Esophagus squamous epithelium (tissue), 5 donors: ENCODE results near the gene CCDC7. TPM values are rescaled to one million over a fixed set of nuclear protein-coding genes. Genes with fewer than 3 reads are reported as not detected.
"Not testable (repeated sequence)": the region's sequence is repeated elsewhere in the genome, so short reads cannot be mapped to it uniquely, and the experiment has no call there.

Experiments used
- DNase-seq: peaks from one replicate; lab custom pipeline; 2025; lab: John Stamatoyannopoulos, UW
- H3K27ac ChIP-seq, 4 donors: fragments of 200-600 bp; sonication (generic); one replicate each; pipeline ENCODE4 v1.5.1; 2016 to 2019; ENCODE audit warnings: mild to moderate bottlenecking in 1 of 4
- H3K27me3 ChIP-seq, 4 donors: fragments of 200-600 bp; sonication (generic); 1 replicate in 3 of 4; 2 replicates in 1 of 4; pipeline versions ENCODE4 v1.5.1 to v1.6.0; 2017 to 2021; ENCODE audit warnings: antibody characterized with exemption in 1 of 4
- H3K36me3 ChIP-seq, 3 donors: fragments of 200-600 bp; sonication (generic); one replicate each; pipeline ENCODE4 v1.5.1; 2016 to 2019
- H3K4me1 ChIP-seq, 3 donors: fragments of 200-600 bp; sonication (generic); one replicate each; pipeline ENCODE4 v1.5.1; 2017 to 2019
- H3K4me3 ChIP-seq, 4 donors: fragments of 200-600 bp; sonication (generic); 1 replicate in 3 of 4; 2 replicates in 1 of 4; pipeline ENCODE4 v1.5.1; 2016 to 2019; ENCODE audit warnings: mild to moderate bottlenecking in 2 of 4, moderate library complexity in 1 of 4
- H3K9me3 ChIP-seq, 3 donors: fragments of 200-600 bp; sonication (generic); one replicate each; pipeline ENCODE4 v1.5.1; 2016 to 2019
- POLR2A ChIP-seq, 4 donors: fragments of 450-650 bp; IDR thresholded peaks; one replicate each; pipeline ENCODE4 v1.6.1; 2017; ENCODE audit warnings: antibody characterized with exemption in 4 of 4, mild to moderate bottlenecking in 4 of 4, moderate library complexity in 3 of 4
- WGBS, 2 donors: methylation state at CpG; one replicate each; pipeline ENCODE4 v1.1.5; 2018; 5-methylcytosine and 5-hydroxymethylcytosine counted together
- intact Hi-C: fragments of 100-400 bp; cut with DNase I; formaldehyde crosslinking; loops from one replicate; pipeline ENCODE4 v1.15.0; 2022
- total RNA-seq, 4 donors: library from RNA; depleted of rRNA; stranded (reverse); fragments of >200 nt; gene quantifications; one replicate each; pipeline ENCODE4 v1.1.0, GENCODE V29; 2016
- TF ChIP-seq, protein P1 (sequence below), 6 experiments: fragments of 450-650 bp in 4 of 6; fragments of 200-600 bp in 2 of 6; sonication (generic) in 2 of 6; IDR thresholded peaks; one replicate each; pipeline ENCODE4 v1.5.1; 2016 to 2019; ENCODE audit warnings: antibody characterized with exemption in 6 of 6, mild to moderate bottlenecking in 4 of 6, moderate library complexity in 4 of 6
- donor health status: DM: yes; HTN: yes; CAD: no.

Gene CCDC7
- total RNA-seq, 4 donors from 2014 or later: 1.9 to 31.3 (median 9.1) TPM

DNA sequence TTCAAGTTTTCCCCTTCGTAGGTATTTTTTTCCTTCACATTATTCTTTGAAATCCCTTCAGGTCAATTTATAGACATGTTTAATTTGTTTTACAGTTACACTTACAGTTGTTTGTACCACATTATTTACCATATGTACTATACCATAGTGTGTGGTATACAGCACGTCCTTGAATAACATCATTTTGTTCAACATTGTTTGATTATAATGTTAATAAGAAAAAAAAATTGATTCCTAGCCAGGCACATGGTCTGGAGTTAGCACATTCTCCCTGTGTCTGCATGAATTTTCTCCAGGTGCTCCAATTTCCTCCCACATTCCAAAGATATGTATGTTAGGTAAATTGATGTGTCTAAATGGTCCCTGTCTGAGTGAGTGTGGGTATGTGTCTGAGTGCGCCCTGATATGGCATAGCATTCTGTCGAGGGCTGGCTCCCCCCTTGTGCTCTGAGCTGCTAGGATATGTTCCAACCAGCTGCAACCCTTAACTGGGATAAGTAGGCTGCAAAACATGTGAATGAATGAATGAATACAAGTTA, 247.6 kb downstream of the CCDC7 start:
- DNase-seq: no peak
- TF ChIP-seq, protein P1, sequence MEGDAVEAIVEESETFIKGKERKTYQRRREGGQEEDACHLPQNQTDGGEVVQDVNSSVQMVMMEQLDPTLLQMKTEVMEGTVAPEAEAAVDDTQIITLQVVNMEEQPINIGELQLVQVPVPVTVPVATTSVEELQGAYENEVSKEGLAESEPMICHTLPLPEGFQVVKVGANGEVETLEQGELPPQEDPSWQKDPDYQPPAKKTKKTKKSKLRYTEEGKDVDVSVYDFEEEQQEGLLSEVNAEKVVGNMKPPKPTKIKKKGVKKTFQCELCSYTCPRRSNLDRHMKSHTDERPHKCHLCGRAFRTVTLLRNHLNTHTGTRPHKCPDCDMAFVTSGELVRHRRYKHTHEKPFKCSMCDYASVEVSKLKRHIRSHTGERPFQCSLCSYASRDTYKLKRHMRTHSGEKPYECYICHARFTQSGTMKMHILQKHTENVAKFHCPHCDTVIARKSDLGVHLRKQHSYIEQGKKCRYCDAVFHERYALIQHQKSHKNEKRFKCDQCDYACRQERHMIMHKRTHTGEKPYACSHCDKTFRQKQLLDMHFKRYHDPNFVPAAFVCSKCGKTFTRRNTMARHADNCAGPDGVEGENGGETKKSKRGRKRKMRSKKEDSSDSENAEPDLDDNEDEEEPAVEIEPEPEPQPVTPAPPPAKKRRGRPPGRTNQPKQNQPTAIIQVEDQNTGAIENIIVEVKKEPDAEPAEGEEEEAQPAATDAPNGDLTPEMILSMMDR (IDR thresholded peaks at IDR 0.05): no peak
- no peak for TF ChIP-seq POLR2A (IDR thresholded peaks at IDR 0.05)
- WGBS, 2 donors: 77 to 86% methylated on average over 4 of the region's 4 CpGs
- H3K9me3 ChIP-seq: peaks cover 0 to 12% (median 0%) of the 10 kb centered on the region in 3 donors
- peaks cover 0 to 8% (median 0%) of the 10 kb centered on the region in 3 donors for H3K36me3 ChIP-seq
- no peak overlapping the region for H3K4me3 ChIP-seq
- H3K4me1 ChIP-seq: no peaks in the 10 kb centered on the region
- no peaks in the 10 kb centered on the region for H3K27me3 ChIP-seq
- intact Hi-C loops: no loop called here
- H3K27ac ChIP-seq: no peak overlapping the region

DNA sequence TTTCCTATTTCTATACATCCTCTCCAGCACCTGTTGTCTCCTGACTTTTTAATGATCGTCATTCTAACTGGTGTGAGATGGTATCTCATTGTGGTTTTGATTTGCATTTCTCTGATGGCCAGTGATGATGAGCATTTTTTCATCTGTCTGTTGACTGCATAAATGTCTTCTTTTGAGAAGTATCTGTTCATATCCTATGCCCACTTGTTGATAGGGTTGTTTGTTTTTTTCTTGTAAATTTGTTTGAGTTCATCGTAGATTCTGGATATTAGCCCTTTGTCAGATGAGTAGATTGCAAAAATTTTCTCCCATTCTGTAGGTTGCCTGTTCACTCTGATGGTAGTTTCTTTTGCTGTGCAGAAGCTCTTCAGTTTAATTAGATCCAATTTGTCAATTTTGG, 253.7 kb downstream of the CCDC7 start:
- H3K27ac ChIP-seq, intact Hi-C loops, H3K36me3 ChIP-seq, H3K4me3 ChIP-seq, DNase-seq, H3K27me3 ChIP-seq, H3K4me1 ChIP-seq: not testable (repeated sequence)
- H3K9me3 ChIP-seq: peaks cover 0 to 19% (median 0%) of the 10 kb centered on the region in 3 donors
- WGBS, 2 donors: 90 to 93% methylated on average over 2 of the region's 2 CpGs

DNA sequence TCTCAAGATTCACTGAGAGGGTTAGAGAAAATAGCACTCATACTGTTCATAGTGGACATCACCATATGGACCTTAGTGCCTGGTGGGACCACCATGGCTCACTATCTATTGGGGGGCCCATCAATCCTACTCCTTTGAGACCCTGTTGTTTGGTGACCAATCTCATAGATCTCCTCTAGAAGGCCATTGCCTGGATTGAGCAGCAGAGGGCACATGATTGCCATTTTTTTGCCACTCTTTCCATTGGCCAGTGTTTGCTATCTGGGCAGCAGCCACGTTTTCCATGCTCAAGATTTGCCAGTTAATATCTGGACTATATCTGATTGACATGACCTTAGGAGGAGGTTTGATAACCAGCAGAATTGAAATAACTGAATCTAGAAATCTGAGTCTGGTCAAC, 267.6 kb downstream of the CCDC7 start:
- Histone ChIP-seq H3K27me3 (no peaks in the 10 kb centered on the region), H3K27ac (no peak overlapping the region), H3K36me3 (no peaks in the 10 kb centered on the region), H3K9me3 (peaks cover 0 to 40% (median 0%) of the 10 kb centered on the region in 3 donors), H3K4me1 (no peaks in the 10 kb centered on the region), H3K4me3 (no peak overlapping the region)
- 17 to 75% methylated on average over 1 of the region's 1 CpG for WGBS, 2 donors
- intact Hi-C loops: no loop called here
- DNase-seq: no peak
- TF ChIP-seq, protein P1 (IDR thresholded peaks at IDR 0.05): no peak
- no peak for TF ChIP-seq POLR2A (IDR thresholded peaks at IDR 0.05)

DNA sequence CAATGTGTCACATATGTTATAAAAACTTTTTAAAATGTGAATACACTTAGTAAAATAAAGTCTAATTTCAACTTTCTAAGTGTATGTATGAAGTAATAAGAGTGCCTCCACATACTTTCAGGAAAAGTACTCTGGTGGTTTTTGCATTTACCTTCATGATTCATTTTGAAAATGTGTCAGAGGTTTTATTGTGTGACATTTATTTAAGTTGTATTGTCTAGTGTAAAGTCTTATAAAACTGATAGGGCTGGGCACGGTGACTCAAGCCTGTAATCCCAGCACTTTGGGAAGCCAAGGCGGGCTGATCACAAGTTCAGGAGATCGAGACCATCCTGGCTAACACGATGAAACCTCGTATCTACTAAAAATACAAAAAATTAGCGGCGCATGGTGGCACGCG, 285.6 kb downstream of the CCDC7 start:
- Histone ChIP-seq H3K27ac (no peak overlapping the region), H3K27me3 (no peaks in the 10 kb centered on the region), H3K9me3 (no peaks in the 10 kb centered on the region), H3K4me1 (no peaks in the 10 kb centered on the region), H3K36me3 (no peaks in the 10 kb centered on the region), H3K4me3 (no peak overlapping the region)
- intact Hi-C loops: no loop called here
- no peak for DNase-seq
- no peak for TF ChIP-seq POLR2A (IDR thresholded peaks at IDR 0.05)
- TF ChIP-seq, protein P1 (IDR thresholded peaks at IDR 0.05): no peak
- WGBS, 2 donors: 78 to 90% methylated on average over 9 of the region's 9 CpGs

DNA sequence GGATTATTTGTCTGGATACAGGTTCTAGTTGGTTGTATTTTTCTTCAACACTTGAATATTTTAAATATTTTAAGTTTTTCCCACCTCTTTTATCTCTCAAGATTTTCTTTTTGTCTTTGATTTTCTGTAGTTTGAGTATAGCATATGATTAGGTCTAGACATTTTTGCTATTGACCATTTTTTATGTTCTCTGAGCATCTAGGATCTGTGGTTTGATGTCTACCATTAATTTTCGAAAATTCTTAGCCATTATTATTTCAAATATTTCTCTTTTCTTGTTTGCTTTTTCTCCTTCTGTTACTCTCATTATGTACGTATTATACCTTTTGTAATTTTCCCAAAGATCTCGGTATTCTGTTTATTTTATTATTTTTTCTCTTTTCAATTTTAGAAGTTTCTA, 293.0 kb downstream of the CCDC7 start:
- Histone ChIP-seq H3K36me3 (peaks cover 0 to 6% (median 0%) of the 10 kb centered on the region in 3 donors), H3K4me1 (no peaks in the 10 kb centered on the region), H3K4me3 (no peak overlapping the region), H3K27ac (no peak overlapping the region), H3K9me3 (peaks cover 0 to 3% (median 0%) of the 10 kb centered on the region in 3 donors), H3K27me3 (no peaks in the 10 kb centered on the region)
- intact Hi-C loops: no loop called here
- DNase-seq: no peak
- WGBS, 2 donors: 88 to 91% methylated on average over 3 of the region's 3 CpGs
- TF ChIP-seq POLR2A (IDR thresholded peaks at IDR 0.05): no peak
- TF ChIP-seq, protein P1 (IDR thresholded peaks at IDR 0.05): no peak
